Duodenal mucosa (tissue), 2 donors: ENCODE measurements around the gene MMP20.

Experiments
- H3K27ac ChIP-seq: one replicate; pipeline ENCODE4 v1.7.0; 2013; ENCODE audit warnings: low read depth, low read length
- H3K27me3 ChIP-seq, 2 donors: one replicate each; pipeline ENCODE4 v1.7.0; 2013; ENCODE audit warnings: low read length in 2 of 2, control low read depth in 1 of 2; ENCODE audit not compliant: insufficient read depth in 2 of 2, control insufficient read depth in 1 of 2
- H3K36me3 ChIP-seq, 2 donors: one replicate each; pipeline ENCODE4 v1.7.0; 2013; ENCODE audit warnings: low read length in 2 of 2, control low read depth in 1 of 2; ENCODE audit not compliant: insufficient read depth in 2 of 2, control insufficient read depth in 1 of 2
- H3K4me1 ChIP-seq, 2 donors: one replicate each; pipeline ENCODE4 v1.7.0; 2013; ENCODE audit warnings: low read length in 2 of 2, control low read depth in 1 of 2; ENCODE audit not compliant: insufficient read depth in 2 of 2, control insufficient read depth in 1 of 2
- H3K4me3 ChIP-seq, 2 donors: one replicate each; pipeline ENCODE4 v1.7.0; 2013; ENCODE audit warnings: low read length in 2 of 2, low read depth in 1 of 2
- H3K9ac ChIP-seq, 2 donors: one replicate each; pipeline ENCODE4 v1.7.0; 2013; ENCODE audit warnings: low read length in 2 of 2, low read depth in 1 of 2
- H3K9me3 ChIP-seq, 2 donors: one replicate each; pipeline ENCODE4 v1.7.0; 2013; ENCODE audit warnings: low read length in 2 of 2, control low read depth in 1 of 2; ENCODE audit not compliant: control insufficient read depth in 1 of 2

The MMP20 gene

DNA sequence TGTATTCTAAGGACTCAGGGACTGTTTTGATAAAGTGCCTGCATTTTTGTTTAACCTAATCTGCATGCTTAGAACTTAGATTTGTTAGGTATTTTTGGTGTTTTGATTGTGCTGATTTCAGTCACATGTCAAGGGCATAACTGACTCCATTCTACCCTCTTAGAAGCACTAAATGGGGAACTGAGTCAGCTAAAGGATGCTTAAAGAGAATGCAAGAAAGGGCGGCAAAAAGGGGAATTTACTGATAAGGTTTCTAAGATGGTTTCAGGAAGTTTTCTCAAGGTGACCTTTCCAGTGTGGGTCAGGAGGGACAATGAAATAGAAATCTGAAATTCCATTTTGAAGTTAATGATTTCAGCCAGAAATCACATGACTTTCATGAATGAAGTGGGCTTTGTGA, 43.0 kb downstream of the MMP20 start:
- H3K9ac ChIP-seq: no peak overlapping the region
- no peaks in the 10 kb centered on the region for H3K27me3 ChIP-seq
- no peaks in the 10 kb centered on the region for H3K36me3 ChIP-seq
- no peak overlapping the region for H3K4me3 ChIP-seq
- no peaks in the 10 kb centered on the region for H3K9me3 ChIP-seq
- no peak overlapping the region for H3K27ac ChIP-seq
- H3K4me1 ChIP-seq: no peaks in the 10 kb centered on the region

DNA sequence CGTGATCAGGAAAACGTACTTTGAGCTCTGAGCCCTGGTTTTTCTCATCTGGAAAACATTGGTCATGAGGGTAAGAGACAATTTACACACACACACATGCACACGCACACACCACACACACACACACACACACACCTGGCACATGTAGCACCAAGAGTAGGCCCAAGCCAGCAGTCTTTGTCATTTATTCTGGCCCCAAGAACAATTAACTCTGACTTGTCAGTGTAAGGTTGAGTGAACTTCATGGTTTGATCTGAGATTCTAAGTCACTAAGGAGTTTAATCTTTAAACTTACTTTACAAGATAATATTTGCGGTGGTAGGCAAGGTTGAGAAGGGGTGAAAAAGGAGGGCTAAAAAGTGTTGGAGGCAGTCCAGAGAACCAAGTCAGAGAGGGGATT, 44.1 kb downstream of the MMP20 start:
- Histone ChIP-seq H3K9ac (no peak overlapping the region), H3K4me1 (no peaks in the 10 kb centered on the region), H3K36me3 (no peaks in the 10 kb centered on the region), H3K27me3 (no peaks in the 10 kb centered on the region), H3K27ac (no peak overlapping the region), H3K4me3 (no peak overlapping the region), H3K9me3 (no peaks in the 10 kb centered on the region)

DNA sequence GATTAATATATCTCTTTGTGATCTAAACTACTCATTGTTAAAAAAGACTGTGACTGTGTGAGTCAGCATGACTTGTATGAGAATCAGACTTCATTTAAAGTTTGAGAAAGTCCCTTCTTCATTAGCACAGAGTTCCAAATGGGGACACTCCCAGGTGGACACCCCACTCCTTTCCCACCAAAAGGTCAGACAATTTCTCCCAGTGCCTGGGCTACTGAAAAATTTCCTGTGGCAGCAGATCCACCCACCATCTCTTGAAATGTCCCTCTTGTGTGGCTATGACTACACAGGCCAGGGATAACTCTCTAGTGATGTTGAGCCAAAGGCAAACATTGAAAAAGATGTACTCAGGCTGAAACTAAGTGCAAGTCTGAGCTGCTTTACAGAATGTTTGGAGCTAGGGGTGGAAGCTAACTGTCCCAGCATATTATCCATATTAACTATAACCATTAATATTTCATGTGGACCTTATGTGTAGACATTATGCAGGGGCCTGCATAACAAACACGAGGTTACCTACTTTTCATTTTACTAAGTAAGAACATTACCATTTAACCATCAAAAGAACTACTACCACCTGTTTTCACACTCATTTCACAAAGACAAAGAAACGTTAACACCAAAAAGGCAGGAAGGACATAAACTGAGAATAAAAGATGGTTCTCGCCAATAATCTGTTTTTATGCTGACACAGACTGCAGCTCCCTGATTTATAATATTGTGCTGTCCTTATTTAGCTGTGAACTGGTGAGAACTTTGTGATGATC, 44.8 kb downstream of the MMP20 start:
- Histone ChIP-seq H3K9me3 (no peaks in the 10 kb centered on the region), H3K4me1 (no peaks in the 10 kb centered on the region), H3K36me3 (no peaks in the 10 kb centered on the region), H3K9ac (no peak overlapping the region), H3K27ac (no peak overlapping the region), H3K4me3 (no peak overlapping the region), H3K27me3 (no peaks in the 10 kb centered on the region)

DNA sequence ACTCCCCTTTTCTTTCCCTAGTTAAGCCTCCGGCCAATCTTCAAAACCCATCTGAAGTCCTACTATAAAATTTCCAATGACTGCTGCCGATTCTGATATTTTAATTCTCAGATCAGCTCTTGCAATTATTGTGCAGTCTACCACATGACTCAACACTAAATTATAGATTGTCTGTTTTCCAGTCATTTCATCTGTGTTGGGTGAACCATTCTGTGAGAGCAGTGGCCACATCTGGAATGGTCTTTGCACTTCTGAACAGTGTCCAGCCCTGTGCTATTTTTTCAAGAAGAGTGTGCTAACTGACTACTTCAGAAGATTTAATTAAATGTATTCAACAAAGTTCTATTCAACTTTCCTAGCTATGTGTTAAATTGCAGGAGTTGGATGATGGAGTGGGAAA, 47.4 kb downstream of the MMP20 start:
- Histone ChIP-seq H3K27ac (no peak overlapping the region), H3K36me3 (no peaks in the 10 kb centered on the region), H3K9me3 (no peaks in the 10 kb centered on the region), H3K27me3 (no peaks in the 10 kb centered on the region), H3K4me1 (no peaks in the 10 kb centered on the region), H3K9ac (no peak overlapping the region), H3K4me3 (no peak overlapping the region)

DNA sequence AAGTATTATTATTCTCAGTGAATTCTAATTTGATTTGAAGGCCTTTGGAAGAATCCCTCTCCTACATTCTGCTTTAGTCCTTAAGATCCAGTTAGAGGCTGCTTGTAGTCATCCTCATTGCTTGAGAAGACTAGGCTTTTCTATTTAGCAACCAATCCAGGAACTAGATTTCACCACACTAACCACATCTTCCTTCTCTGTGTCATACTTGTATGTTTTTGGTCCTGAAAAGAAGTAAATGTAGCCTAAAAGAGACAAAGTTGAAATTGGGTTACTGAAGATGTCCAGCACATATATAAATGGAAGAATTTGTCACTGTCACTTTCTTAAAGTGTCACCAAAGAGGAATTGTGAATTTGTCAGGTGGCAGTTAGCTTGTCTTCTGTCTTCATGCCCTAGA, 48.0 kb downstream of the MMP20 start:
- no peaks in the 10 kb centered on the region for H3K9me3 ChIP-seq
- H3K9ac ChIP-seq: no peak overlapping the region
- H3K4me3 ChIP-seq: no peak overlapping the region
- no peak overlapping the region for H3K27ac ChIP-seq
- no peaks in the 10 kb centered on the region for H3K4me1 ChIP-seq
- no peaks in the 10 kb centered on the region for H3K36me3 ChIP-seq
- no peaks in the 10 kb centered on the region for H3K27me3 ChIP-seq

DNA sequence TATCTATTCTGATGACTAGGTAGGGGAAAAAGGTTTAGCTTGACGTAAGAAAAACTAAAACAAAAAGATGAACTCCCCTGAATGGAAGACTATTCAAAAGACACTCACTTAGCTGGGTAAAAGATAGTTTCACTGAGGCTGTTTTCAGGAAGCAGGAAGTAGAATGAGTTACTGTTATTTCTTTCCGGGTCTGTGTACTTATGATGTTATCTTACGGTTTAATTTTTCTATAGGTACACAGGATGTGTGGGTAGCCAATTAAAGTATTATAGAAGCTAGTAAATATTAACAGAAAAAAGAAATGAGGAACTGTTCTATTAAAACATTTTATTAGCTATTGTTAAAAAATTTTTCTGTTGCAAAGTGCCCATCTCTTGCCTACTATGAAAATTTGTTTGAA, 48.8 kb downstream of the MMP20 start:
- H3K36me3 ChIP-seq: no peaks in the 10 kb centered on the region
- no peaks in the 10 kb centered on the region for H3K4me1 ChIP-seq
- no peak overlapping the region for H3K27ac ChIP-seq
- no peak overlapping the region for H3K9ac ChIP-seq
- H3K27me3 ChIP-seq: no peaks in the 10 kb centered on the region
- no peaks in the 10 kb centered on the region for H3K9me3 ChIP-seq
- H3K4me3 ChIP-seq: no peak overlapping the region

DNA sequence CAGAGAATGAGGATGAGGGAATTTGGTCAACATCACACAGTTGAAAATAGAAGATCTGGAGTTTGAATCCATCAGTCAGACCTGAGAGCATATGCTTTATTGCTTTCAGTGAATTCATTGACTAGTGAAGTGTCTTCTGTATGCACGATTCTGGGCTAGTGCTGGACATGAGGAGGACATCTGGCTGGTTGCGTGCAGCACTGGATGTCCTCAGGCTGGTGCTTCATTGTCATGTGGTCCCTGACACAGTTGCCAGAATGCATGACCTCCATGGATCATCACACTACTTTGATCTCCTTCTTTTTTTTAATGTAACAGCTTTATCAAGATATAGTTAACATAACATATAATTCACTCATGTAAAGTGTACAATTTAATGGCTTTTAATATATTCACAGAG, 50.1 kb downstream of the MMP20 start:
- H3K36me3 ChIP-seq: no peaks in the 10 kb centered on the region
- H3K9ac ChIP-seq: no peak overlapping the region
- no peak overlapping the region for H3K4me3 ChIP-seq
- no peaks in the 10 kb centered on the region for H3K4me1 ChIP-seq
- H3K9me3 ChIP-seq: no peaks in the 10 kb centered on the region
- H3K27me3 ChIP-seq: no peaks in the 10 kb centered on the region
- H3K27ac ChIP-seq: no peak overlapping the region

DNA sequence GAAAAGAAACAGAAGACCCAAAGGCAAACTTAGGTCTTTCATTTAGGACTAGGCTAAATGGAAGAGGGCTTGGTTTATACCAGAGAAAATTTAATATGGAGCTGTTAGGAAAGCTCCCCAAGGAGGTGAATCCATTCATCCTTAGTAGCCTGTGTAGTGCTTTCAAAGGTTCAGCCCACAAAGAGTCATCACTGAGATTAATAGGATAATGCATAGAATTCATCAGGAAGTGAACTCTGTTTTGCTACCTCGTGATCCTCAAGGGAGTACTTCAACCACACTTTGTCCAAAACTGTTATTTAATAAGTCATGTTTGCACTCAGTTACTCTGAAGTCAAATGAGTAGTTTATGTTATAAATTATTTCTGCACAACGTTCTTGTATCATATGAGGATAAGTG, 51.3 kb downstream of the MMP20 start:
- Histone ChIP-seq H3K9me3 (no peaks in the 10 kb centered on the region), H3K27me3 (no peaks in the 10 kb centered on the region), H3K4me3 (no peak overlapping the region), H3K27ac (no peak overlapping the region), H3K4me1 (no peaks in the 10 kb centered on the region), H3K36me3 (no peaks in the 10 kb centered on the region), H3K9ac (no peak overlapping the region)

DNA sequence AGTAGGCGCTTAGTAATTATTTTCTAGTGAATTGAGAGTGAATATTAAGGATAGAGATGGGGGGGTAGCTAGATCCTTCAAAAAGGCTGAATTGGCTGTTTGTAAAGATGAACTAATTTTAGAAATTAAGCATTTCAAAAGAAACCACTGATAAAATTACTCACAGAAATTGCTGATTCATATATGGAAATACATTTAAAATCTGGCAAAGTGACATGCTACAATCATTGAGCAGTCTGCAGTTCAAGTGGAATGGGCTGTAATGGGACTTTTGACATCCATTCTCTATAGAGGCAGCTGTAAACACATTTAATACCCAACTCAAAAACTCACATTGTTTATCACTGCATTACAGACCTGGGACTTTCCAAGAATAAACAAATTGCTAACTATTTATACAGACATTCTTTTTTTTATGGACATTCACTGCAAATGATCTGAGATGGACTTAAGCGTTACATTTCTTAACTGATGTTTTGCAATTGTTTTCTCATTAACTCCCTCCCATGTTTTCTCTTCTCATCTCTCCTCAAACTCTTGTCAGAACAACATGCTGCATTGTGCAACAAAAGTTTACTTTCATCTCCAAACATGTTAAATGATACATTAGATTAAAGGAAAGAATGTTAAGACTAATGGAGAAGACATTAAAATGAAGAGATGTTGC, 52.4 kb downstream of the MMP20 start:
- H3K9ac ChIP-seq: no peak overlapping the region
- no peak overlapping the region for H3K4me3 ChIP-seq
- no peaks in the 10 kb centered on the region for H3K27me3 ChIP-seq
- H3K4me1 ChIP-seq: no peaks in the 10 kb centered on the region
- H3K36me3 ChIP-seq: no peaks in the 10 kb centered on the region
- H3K27ac ChIP-seq: no peak overlapping the region
- no peaks in the 10 kb centered on the region for H3K9me3 ChIP-seq

DNA sequence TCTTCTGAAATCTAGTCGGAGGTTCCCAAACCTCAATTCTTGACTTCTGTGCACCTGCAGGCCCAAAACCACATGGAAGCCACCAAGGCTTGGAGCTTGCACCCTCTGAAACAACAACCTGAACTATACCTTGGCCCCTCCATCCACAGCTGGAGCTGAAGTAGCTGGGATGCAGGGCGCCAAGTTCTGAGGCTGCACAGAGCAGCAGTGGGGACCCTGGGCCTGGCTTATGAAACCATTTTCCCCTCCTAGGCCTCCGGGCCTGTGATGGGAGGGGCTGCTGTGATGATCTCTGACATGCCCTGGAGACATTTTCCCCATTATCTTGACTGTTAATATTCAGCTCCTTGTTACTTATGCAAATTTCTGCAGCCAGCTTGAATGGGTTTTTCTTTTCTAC, 56.3 kb downstream of the MMP20 start:
- Histone ChIP-seq H3K36me3 (no peaks in the 10 kb centered on the region), H3K27ac (no peak overlapping the region), H3K4me1 (peaks cover 0 to 7% of the 10 kb centered on the region in 2 donors), H3K4me3 (no peak overlapping the region), H3K27me3 (no peaks in the 10 kb centered on the region), H3K9ac (no peak overlapping the region), H3K9me3 (peaks cover 4 to 6% of the 10 kb centered on the region in 2 donors)
